ENCODE measurements around the gene EFNB1.

The EFNB1 gene

GRCh38 chrX:68853665-68854251 is 24.9 kb downstream of the EFNB1 start:
- no peak for TF ChIP-seq CTCF (IDR thresholded peaks at IDR 0.05)
- intact Hi-C loops (cut with DNase I; ENCODE audit: low total_unique reads): no loop called here
- no peaks in the 10 kb centered on the region for H3K27me3 ChIP-seq
- no peaks in the 10 kb centered on the region for H3K36me3 ChIP-seq
- no peak overlapping the region for H3K27ac ChIP-seq
- H3K9me3 ChIP-seq: no peaks in the 10 kb centered on the region
- DNase-seq: no peak
- H3K4me1 ChIP-seq: no peaks in the 10 kb centered on the region
- no peak overlapping the region for H3K4me3 ChIP-seq

- Histone ChIP-seq H3K36me3 (no peaks in the 10 kb centered on the region), H3K27ac (no peak overlapping the region), H3K27me3 (no peaks in the 10 kb centered on the region), H3K4me3 (no peak overlapping the region), H3K9me3 (no peaks in the 10 kb centered on the region), H3K4me1 (no peaks in the 10 kb centered on the region)
- intact Hi-C loops (cut with DNase I; ENCODE audit: low total_unique reads): no loop called here
- DNase-seq: no peak
- no peak for TF ChIP-seq CTCF (IDR thresholded peaks at IDR 0.05)
Measured at GRCh38 chrX:68865300-68865699, 36.5 kb downstream of the EFNB1 start.

- Histone ChIP-seq H3K9me3 (no peaks in the 10 kb centered on the region), H3K4me1 (no peaks in the 10 kb centered on the region), H3K27me3 (no peaks in the 10 kb centered on the region), H3K4me3 (no peak overlapping the region), H3K36me3 (no peaks in the 10 kb centered on the region), H3K27ac (no peak overlapping the region)
- DNase-seq: no peak
- no peak for TF ChIP-seq CTCF (IDR thresholded peaks at IDR 0.05)
- intact Hi-C loops (cut with DNase I; ENCODE audit: low total_unique reads): no loop called here
Measured at GRCh38 chrX:68865926-68866325, 37.1 kb downstream of the EFNB1 start.

GRCh38 chrX:68867458-68868112 is 38.8 kb downstream of the EFNB1 start:
- DNase-seq: no peak
- Histone ChIP-seq H3K9me3 (no peaks in the 10 kb centered on the region), H3K4me3 (no peak overlapping the region), H3K36me3 (no peaks in the 10 kb centered on the region), H3K27ac (no peak overlapping the region), H3K4me1 (no peaks in the 10 kb centered on the region), H3K27me3 (no peaks in the 10 kb centered on the region)
- TF ChIP-seq CTCF (IDR thresholded peaks at IDR 0.05): no peak
- intact Hi-C loops (cut with DNase I; ENCODE audit: low total_unique reads): no loop called here

- no peaks in the 10 kb centered on the region for H3K4me1 ChIP-seq
- DNase-seq: no peak
- no peaks in the 10 kb centered on the region for H3K27me3 ChIP-seq
- H3K36me3 ChIP-seq: no peaks in the 10 kb centered on the region
- no peaks in the 10 kb centered on the region for H3K9me3 ChIP-seq
- H3K27ac ChIP-seq: no peak overlapping the region
- H3K4me3 ChIP-seq: no peak overlapping the region
- intact Hi-C loops (cut with DNase I; ENCODE audit: low total_unique reads): no loop called here
- TF ChIP-seq CTCF (IDR thresholded peaks at IDR 0.05): no peak
Measured at GRCh38 chrX:68868316-68868715, 39.5 kb downstream of the EFNB1 start.

All from tibial artery (tissue), 4 donors.